Adrenal gland (tissue), 5 donors: ENCODE data around the gene CENPT.

Experiments used
- POLR2A ChIP-seq, 2 donors: fragments of 450-650 bp; IDR thresholded peaks; one replicate each; pipeline ENCODE4 v1.6.1; 2017; ENCODE audit warnings: antibody characterized with exemption in 2 of 2, mild to moderate bottlenecking in 2 of 2, moderate library complexity in 1 of 2
- TF ChIP-seq, protein P1 (sequence below), 6 experiments: fragments of 450-650 bp in 4 of 6; fragments of 200-600 bp in 2 of 6; sonication (generic) in 1 of 6; IDR thresholded peaks; 1 replicate in 5 of 6; 2 replicates in 1 of 6; pipeline versions ENCODE4 v1.5.1 to v1.8.0; 2016 to 2021; ENCODE audit warnings: antibody characterized with exemption in 6 of 6, mild to moderate bottlenecking in 2 of 6, moderate library complexity in 1 of 6
- donor health status: DM: no; HTN: no; CAD: no.

DNA sequence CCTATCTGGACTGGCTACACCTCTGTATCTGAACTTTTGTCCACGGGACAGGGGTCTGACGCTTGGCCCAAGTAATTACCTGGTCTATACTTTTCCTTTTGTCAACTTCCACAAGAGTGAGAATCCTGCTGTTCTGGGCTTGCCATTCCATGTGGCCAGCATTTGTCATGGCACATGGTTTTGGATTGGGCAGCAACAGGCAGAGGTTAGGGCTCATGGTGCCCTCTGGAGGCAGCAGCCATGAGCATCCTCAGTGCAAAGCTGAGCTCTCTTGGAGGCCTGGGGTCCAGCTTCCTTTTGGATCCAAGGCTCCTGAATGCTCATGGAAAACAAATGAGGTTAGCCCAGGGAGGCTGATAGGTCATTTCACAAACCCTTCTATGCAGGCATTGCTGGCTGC, 17.8 kb upstream of the CENPT start:
- TF ChIP-seq POLR2A (IDR thresholded peaks at IDR 0.05) = no peak
- TF ChIP-seq, protein P1, sequence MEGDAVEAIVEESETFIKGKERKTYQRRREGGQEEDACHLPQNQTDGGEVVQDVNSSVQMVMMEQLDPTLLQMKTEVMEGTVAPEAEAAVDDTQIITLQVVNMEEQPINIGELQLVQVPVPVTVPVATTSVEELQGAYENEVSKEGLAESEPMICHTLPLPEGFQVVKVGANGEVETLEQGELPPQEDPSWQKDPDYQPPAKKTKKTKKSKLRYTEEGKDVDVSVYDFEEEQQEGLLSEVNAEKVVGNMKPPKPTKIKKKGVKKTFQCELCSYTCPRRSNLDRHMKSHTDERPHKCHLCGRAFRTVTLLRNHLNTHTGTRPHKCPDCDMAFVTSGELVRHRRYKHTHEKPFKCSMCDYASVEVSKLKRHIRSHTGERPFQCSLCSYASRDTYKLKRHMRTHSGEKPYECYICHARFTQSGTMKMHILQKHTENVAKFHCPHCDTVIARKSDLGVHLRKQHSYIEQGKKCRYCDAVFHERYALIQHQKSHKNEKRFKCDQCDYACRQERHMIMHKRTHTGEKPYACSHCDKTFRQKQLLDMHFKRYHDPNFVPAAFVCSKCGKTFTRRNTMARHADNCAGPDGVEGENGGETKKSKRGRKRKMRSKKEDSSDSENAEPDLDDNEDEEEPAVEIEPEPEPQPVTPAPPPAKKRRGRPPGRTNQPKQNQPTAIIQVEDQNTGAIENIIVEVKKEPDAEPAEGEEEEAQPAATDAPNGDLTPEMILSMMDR (IDR thresholded peaks at IDR 0.05) = peak in 5 of 6 experiments; percentile 26 to 56 (median 44)
